Stimulated activated CD8-positive, alpha-beta memory T cell treated with anti-CD3 and anti-CD28 coated beads, Interleukin-4, amount 100 ng/mL, for 24 hours (primary cell): Measurements from ENCODE around the gene LLGL2.

Experiments
- DNase-seq: peaks from one replicate; pipeline ENCODE4 v3.0.0-alpha.2; 2020; ENCODE audit warnings: low read depth

LLGL2 gene

DNA sequence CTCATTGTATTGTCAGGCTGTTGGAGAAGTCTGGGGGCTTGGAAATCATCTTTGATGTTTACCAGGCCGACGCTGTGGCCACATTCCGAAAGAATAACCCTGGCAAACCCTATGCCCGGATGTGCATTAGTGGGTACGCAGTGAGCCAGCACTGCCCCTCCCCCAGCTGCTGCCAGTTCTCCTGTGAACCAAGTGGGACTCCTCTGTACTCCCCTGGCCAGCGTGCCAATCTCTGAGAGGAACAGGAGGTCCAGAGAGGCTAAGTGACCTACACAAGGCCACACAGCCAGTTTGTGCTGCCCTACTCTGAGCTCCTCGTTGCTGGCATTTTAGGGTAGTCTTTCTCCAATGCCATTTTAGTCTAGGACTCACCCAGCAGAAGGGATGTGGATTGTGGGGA lies 1.9 kb upstream of the LLGL2 start:
- DNase-seq = no peak

DNA sequence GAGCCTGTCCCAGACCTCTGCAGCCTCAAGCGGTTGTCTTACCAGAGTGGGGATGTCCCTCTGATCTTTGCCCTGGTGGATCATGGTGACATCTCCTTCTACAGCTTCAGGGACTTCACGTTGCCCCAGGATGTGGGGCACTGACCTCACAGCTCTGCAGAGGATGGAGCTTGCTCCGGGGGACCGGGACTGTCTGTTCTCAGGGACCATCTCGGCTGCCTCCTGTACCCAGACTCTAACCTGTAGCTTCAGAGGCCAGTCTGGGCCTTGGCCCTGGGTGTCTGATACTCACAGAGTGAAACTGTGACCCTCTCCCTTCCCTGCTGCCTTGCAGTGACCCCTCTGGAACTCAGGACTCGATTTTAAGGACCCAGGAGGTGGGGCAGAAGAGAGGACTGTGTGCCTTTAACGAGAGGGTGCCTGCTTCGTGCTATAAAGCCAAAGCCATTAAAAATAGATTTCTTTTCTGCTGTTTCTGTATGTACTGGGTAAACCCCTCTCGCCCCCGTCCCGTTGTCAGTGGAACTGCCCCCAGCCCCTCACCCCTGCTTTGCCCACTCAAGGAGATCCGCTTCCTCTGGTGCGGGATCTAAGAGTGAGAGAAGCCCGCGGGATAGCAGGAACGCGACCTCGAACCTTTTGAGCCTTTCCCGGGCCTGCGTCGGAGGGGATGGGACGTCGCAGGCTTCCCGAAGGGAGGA lies 1.1 kb upstream of the LLGL2 start:
- DNase-seq = no peak

DNA sequence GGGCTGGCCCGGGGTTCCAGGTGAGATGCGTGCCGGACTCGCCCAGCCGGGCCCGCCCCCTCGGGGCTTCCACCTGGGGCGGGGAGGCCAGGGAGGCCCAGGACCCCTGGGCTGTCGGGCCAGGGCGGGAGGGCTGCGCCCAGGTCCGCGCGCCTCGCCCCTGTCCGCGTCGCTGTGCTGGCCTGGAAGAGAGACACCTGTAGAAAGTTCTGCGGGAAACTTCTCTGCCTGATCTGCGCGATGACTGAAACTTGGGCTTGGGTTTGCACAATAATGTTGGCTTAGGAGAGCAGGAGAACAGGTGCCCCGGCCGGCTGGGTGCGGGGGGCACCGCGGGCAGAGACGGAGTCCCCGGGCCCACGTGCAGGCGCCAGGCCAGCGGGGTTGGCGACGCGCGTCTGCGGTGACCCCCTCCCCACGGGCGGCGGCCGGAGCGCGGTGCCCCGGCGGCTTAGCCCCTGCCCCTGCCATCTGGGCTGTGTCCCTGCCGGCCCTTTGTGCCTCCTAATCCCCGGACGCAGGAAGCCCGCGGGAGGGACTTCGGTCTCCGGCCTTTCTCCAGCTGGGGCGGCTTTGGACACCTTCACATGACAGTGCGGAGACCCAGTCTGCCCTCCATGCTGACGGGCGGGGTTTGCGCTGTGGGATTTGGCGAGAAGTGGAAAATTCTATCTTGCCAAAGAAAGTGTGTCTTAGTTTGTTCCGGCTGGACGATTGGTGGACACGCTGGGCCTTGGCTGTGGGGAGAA lies 483 bp downstream of the LLGL2 start:
- no peak for DNase-seq

DNA sequence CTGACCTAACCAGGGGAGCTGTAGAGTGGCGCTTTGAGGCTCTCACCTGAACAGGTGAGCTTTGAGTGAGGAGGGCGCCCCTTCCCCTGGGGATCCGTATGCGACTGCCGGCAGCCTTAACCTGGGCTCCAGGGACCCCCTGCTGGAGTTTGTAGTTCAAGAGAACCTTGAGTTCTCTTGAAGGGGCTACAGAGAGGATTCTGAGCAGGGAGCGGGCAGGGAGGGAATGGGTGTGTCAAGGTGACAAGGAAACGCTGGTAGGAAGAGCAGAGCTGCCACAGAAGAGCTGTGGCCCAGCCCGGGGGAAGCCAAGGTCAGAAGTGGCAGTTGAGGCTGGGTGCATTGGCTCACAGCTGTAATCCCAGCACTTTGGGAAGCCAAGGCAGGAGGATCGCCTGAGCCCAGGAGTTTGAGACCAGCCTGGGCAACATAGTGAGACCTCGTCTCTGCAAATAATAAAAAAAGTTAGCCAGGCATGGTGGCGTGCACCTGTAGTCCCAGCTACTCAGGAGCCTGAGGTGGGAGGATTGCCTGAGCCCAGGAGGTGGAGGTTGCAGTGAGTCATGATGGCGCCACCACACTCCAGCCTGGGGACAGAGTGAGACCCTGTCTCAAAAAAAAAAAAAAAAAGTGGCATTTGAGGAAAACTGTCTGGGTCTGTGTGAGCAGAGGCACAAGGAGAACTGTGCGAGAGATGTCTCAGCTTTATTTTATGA lies 1.2 kb downstream of the LLGL2 start:
- no peak for DNase-seq

DNA sequence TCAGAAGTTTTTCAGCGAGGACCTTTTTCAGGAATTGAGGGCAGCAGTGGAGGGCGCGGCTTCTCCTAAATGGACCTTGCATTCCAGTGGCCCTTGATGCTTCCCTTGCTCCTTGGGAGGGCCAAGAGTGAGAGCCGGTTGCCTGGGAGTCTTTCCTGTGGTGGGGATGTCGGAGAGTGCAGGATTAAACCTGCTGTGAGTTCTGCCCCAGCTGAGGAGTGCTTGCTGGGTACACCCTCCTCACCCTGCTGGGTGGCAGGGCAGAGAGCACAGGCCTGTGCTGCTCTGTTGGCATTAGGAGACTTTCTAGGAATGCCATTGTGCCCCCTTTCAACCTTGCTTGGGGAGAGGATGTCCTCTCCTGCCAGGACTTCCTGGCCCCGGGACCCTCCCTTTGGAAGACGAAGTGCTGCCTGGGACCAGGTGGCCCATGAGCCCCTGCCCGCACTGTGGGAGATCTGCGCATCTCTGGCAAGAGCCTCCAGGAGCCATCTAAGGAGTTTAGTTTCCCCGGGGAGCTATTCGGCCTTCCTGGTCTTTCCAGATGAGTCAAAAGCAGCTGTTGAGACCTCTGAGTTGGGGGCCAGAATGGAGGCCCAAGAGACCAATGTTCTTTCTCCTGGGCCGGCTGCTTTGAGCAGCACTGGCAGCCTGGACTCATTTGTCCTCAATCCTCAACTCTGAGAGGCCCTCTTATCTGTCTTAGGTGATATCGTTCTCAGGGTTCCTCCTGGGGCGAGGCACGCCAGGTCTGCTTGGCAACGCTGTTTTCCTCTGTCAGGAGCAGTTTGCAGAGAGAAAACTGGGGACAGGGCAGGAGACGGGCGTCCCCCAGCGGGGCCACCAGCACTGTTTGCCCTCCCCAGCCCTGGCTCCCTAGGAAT lies 5.6 kb downstream of the LLGL2 start:
- DNase-seq = no peak

DNA sequence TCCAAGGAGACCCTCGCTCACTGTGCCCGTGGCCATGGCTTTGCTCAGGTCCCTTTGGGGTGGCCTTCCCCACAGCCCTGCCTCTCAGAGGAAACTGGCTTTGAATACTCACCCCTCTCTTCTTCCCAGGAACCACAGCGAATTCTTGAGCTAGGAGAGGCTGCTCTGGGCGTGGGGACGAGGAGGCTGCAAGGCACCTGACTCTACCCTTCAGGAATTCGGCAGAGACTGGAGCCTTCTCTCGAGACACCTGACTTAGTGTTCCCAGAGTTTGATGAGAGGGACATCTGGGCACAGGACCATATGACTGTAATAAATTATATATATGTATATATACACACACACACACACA lies 6.2 kb downstream of the LLGL2 start:
- no peak for DNase-seq

DNA sequence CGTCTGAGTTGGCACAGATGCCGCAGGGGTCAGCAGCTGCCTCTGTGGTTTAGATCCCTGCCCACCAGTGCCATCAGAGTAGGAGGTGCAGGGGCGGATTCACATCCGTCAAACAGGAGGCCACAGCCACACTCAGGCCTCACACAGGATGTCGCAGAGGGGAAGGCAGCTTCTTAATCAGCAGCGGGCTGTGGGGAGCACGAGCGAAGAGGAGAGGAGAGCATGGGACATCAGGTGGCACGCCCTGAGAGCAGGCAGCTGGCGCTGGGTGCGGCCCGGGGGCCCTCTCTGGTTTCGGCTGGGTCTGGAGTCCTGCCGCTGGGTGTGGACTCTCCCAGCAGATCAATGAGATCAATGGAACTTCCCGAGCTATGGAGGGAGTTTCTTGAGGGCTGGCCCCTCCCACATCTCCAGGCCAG lies 9.6 kb downstream of the LLGL2 start:
- peak; percentile 58 for DNase-seq

DNA sequence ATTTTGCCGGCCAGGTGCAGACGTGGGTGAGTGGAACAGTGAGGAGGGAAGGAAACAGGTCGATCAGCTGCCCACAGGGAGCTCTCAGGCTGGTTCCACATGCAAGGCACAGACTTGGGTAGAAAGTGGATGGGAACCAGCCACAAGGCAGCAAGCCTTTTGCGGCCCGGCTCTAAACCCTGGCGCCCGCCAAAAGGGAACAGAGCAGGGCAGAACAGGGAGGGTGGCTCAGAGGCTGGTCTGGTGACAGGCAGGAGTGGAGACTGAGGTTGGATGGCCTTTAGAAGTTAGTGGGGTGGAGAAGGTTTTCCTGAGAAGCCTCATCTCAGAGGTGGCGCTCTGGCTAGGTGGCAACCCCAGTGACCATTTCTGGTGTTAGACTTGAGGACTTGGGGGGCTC lies 10.4 kb downstream of the LLGL2 start:
- no peak for DNase-seq

DNA sequence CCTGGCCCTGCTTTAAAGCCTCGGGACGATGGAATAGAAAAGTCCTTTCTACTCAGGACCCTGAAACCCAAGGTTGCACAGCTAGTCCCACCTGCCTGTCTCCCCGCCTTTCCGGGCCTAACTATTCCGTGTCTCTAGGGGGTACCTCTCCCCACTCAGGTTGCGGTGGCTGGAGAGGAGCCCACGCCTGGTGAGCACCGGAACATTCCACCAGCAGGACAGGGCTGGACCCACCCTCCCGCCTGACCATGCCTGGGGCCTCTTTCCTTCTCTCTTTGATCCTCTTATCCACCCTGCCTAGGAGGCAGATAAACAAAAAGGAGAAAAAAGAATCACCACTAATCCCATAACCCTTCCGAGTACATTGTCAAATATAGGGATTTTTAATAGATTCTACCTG lies 10.9 kb downstream of the LLGL2 start:
- no peak for DNase-seq

DNA sequence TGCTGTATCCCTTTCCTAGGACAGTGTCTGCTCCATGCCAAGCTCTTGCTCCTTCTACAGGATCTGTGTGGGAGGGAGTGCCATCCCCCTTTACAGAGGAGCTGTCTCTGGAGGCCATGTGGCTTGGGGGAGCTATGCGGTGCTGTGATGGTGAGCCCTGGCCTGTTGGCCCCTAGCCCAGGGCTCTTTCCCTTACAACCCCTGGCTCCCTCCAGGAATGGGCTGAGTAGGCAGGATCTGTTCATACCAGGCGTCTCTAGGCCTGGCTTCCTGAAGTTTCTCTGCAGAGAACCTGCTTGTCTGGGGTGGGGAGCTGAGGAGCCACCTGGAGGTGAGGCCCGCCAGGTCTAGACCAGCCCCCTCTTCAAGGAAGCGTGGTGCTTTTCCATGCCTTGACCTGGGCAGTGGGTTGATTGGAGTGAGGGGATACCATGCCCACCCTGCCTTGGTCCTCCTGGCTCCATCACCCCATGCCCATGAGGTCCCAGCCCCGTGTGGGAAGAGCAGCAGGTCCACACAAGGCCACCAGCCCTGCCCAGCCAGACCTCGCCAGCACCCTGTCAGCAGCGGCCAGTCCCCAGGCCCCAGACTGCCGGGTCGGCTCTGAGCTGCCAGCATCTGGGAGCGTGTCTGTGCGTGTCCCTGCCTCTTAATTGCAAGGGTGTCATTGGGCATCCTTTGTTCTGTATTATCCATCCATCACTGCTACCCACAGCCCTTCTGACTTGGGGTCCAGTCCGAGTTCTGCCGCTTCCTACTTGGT lies 14.7 kb downstream of the LLGL2 start:
- DNase-seq = no peak

DNA sequence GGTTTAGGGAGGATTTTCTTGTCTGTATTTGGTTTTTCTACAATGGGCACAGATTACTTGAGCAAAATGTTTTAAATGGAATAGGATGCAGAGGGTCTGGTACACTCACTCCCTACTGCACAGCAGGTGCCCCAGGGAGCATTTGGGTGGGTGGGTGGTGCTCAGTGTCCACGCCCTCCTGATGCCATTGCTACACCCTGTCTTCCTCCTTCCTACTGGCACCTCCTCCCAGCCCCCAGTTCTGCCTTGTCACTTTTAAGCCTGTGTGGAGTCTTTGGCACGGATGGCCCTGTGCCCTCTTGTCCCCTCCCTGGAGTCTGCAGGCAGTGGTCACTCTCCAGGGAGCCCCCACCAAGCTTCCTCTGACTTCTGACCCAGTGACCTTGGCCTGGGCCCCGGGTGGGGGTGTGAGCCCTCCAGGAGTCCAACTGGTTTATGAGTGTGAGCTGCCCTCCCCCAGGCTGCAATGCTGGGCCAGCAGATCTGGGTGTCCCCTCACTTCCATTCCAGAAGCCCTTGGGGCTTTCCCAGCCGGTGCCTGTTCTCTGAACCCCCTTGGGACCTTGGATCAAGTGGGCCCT lies 15.5 kb downstream of the LLGL2 start:
- DNase-seq = no peak

DNA sequence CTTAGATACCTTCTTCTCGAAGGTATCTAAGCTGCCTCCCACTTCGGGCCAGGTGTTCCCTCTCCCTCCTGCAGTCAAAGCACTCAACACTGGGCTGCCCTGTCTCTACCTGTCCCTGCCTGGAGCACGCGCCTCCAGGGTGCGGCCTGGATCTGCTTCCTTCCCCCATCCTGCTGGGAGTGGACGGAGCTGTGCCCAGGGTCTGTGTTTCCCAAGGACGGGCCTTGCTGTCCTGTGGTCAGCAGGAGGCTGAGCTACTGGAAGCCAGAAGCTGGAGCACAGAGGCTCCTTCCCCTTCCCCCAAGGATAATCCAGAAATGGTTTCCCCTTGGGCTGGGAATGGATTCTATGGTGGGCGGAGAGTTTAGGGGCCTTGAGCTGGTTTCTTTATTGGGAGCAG lies 16.7 kb downstream of the LLGL2 start:
- DNase-seq = no peak

DNA sequence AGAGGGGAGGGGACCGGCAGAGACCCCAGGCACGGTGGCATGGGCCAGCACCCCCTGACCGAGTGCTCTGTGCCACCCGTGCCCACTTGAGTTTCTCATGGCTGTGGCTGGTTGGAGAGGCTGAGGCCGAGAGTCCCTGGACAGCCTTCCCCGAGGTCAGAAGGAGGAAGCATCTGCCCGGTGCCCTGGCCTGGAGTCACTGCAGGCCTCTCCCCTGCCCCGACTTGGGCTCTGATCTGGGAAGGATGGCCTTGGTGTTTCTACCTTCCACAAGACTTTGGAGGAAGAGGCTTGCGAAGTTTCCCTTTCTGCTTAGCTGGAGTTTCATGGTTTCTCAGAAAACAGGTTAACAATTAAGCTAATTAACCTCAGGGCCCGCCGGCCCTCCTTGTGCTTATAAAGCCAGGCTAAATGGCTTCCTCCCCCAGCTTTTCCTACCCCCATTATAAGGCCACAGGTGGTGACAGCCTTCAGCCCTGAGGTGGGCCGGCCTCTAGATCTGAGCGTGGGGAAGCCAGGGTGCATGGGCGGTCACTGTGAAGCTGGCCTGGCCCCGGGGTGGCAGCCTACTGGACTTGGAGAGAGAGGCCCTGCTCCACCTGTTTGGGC lies 17.3 kb downstream of the LLGL2 start:
- no peak for DNase-seq

DNA sequence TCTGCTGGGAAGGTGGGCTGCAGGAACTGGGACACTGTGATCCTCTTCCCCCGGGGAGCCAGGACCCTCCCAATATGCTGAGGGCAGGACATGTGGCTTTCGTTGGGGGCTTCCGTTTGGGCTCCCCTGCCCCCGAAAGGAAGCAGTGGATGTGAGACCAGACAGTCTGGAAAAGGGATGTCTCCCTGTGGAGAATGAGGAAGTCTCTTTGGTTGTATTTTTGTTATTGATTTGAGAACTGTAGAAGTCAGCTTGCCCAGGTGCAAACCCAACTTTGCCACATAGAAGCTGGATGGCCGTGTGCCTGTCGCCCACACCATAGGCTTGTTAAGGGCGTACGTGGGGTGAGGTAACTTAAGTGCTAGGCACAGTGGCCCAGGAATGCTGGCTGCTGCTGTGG lies 18.8 kb downstream of the LLGL2 start:
- no peak for DNase-seq

DNA sequence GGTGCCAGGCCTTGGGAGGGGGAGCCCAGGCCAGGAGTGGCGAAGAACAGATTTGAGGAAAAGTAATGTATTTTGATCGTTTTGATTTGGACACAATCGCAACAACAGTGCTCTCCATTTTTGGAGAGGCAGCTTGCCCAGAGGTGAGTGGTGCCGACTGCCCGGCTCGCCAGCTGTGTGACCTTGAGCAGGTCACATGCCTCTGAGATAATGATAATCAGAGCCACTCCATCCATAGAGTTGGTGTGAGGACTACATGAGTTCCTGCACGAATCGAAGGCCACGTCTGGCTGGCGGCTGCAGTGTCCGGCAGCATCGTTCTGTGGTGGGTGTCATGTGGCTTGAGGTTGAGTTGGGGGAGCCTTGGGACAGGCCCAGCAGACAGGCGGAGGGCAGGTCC lies 20.7 kb downstream of the LLGL2 start:
- no peak for DNase-seq

DNA sequence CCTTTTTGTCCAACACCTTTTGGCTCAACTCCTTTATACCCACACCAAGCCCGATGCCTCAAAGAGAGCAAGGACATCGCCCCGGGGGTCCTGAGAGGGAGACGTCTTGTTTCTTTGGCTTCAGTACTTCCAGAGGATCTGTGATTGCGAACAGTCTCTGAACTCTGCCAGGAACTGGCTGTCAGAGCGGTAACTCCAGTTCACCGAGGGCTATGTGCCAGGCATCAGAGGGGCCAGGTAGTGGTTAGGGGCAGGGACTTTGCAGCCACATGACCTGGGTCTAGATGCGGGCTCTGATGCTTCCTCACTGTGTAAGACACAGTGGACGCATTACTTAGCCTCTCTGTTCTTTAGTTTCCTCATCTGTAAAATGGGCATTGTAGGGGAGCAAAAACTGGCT lies 21.6 kb downstream of the LLGL2 start:
- no peak for DNase-seq

DNA sequence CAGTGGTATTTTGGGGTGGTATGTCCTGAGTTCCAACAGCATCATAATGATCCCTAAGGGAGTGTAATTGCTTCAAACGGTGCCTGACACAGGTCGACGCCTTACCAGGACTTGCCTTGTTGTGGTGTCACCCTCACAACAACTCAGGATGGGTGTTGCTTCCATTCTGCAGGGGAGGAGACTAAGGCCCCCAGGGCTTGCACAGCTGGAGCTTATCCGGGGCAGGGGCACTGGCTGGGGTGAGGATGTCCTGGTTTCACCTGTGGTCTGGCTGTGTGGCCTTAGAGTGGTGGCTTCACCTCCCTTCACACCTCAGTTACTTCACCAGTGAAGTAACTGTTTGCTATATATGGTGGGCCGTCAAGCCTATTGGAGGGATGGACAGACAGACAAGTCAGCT lies 23.3 kb downstream of the LLGL2 start:
- DNase-seq = no peak

DNA sequence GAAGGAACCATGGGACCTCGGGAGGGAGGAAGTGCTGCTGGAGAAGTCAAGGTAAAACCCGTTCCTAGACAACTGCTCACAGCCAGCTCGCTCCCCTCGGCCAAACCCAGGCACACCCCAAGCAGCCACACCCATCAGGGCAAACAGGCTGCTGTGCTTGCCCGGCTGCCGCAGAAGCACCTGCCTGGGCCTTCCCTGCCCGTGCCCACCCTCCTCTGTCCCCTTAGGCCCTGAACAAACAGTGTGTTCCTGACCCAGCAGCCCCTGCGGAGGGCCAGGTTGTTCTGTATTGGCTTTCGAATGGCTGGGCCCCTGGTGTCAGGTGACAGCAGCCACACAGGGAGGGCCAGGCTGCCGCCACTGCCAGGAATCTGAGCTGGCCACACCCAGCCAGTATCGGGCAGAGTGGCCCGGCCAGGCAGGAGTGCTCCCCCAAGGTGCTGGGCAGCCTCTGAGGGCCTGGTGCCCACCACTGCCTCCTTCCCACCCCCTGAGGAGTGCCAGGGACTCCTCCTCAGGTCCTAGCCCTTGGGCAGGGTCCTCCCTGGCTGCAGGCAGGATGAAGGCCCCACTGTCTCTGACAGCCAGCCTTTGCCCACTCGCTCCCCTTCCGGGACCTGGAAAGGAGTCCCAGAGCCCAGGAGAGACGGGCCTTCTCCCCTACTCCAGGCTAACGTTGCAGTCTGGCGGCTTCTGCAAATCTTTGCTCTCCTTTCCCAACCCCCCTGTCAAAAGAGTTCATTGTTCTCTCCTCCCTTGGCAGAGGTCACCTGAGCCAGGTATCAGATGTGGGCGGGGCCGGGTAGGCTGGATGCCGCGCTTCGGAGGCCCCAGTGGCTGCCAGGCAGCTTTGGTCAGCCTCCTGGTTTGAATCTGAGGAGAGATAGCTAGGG lies 24.0 kb downstream of the LLGL2 start:
- no peak for DNase-seq

DNA sequence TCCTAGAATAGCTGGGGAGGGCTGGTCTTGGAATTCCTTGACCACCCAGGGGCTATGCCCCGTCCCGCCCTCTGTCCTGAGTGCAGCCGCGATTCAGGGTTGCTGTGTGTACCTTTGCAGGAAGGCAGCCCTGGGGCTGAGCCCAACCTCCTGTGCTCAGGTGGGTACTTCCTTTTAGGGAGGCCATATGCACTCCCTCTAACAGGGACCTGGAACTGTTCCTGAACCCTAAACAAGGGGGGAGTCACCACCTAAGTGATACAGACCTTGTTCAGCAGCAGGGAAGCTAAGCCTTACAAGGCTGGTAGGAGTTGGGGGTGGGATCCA lies 24.6 kb downstream of the LLGL2 start:
- no peak for DNase-seq

DNA sequence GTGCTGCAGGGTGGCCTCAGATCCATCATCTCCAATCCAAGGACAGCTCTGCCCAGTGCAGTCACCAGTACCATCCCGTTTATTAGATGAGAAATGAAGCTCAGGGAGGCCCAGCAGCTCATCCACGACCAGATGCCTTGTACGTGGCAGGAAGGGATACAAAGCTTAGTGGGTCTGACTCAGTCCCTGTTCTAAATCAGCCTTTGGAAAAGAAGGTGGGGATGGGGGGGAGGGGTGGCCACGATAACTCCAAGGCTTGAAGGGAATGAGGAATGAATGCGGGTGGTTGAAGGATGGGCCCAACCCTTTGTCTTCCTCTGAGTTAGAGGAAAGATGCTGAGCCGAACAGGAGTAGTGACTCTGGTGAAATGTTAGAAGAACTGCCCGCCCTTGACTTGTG lies 25.8 kb downstream of the LLGL2 start:
- no peak for DNase-seq
